ENCODE measurements around the gene PKD2L2.
"Not testable (repeated sequence)": the region's sequence is repeated elsewhere in the genome, so short reads cannot be mapped to it uniquely, and the experiment has no call there.

The PKD2L2 gene

GRCh38 chr5:137960141-137960540, 70.9 kb downstream of the PKD2L2 start:
- no peak for DNase-seq

GRCh38 chr5:137960819-137961218, 71.6 kb downstream of the PKD2L2 start:
- DNase-seq: no peak

- DNase-seq: not testable (repeated sequence)
These were observed 81.1 kb downstream of the PKD2L2 start for GRCh38 chr5:137970384-137970783.

- no peak for DNase-seq
These were observed 86.0 kb downstream of the PKD2L2 start for GRCh38 chr5:137975208-137975607.

- no peak for DNase-seq
These were observed 100.2 kb downstream of the PKD2L2 start for GRCh38 chr5:137989419-137989818.
